Fibroblast of pulmonary artery (primary cell): ENCODE measurements around the gene RDH13.
A peak's percentile ranks its signal among the peaks of the same experiment; 100 is the strongest.

Experiments used
- DNase-seq: peaks from one replicate; pipeline ENCODE4 v3.0.0-alpha.2; 2010; ENCODE audit warnings: low read depth
- H3K4me3 ChIP-seq: replicated peaks from 2 replicates; pipeline ENCODE4 v1.5.1; 2011; ENCODE audit warnings: low read depth, mild to moderate bottlenecking, control low read depth, low read length, moderate library complexity
- CTCF ChIP-seq: IDR thresholded peaks from 2 replicates; pipeline ENCODE4 v1.5.1; 2011; ENCODE audit warnings: mild to moderate bottlenecking, control low read depth, low read length, inconsistent platforms; ENCODE audit errors: missing control alignments

Gene RDH13

GRCh38 chr19:55079400-55080038, 16.6 kb upstream of the RDH13 start:
- H3K4me3 ChIP-seq = no peak overlapping the region
- no peak for TF ChIP-seq CTCF

GRCh38 chr19:55078996-55079395, 16.0 kb upstream of the RDH13 start:
- DNase-seq = no peak
- H3K4me3 ChIP-seq = no peak overlapping the region
- no peak for TF ChIP-seq CTCF

More at GRCh38 chr19:55079400-55080038, 16.6 kb upstream of the RDH13 start:
- no peak for DNase-seq

- TF ChIP-seq CTCF = no peak
- no peak for DNase-seq
- H3K4me3 ChIP-seq = no peak overlapping the region
Measured at GRCh38 chr19:55077106-55077505, 14.2 kb upstream of the RDH13 start.

DNA sequence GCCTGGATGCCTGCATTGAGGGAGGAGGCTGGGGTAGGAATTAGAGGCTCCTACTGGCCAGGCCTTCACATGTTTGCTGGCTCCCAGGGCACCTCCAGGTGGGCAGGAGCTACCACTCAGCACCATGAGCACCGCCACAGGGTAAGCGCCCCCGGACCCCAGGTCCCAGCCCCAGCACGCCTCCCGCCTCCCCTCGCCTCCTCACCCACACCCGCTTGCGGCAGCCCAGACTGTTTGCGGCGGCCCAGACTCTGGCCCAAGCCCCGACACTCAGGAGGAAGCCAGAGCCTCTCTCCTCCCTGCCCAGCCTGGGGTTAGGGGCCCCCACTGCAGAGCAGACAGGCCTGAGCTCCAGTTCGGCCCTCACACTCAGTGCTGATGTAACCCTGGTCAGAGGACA, 13.4 kb upstream of the RDH13 start:
- no peak for TF ChIP-seq CTCF
- DNase-seq = no peak
- no peak overlapping the region for H3K4me3 ChIP-seq

DNA sequence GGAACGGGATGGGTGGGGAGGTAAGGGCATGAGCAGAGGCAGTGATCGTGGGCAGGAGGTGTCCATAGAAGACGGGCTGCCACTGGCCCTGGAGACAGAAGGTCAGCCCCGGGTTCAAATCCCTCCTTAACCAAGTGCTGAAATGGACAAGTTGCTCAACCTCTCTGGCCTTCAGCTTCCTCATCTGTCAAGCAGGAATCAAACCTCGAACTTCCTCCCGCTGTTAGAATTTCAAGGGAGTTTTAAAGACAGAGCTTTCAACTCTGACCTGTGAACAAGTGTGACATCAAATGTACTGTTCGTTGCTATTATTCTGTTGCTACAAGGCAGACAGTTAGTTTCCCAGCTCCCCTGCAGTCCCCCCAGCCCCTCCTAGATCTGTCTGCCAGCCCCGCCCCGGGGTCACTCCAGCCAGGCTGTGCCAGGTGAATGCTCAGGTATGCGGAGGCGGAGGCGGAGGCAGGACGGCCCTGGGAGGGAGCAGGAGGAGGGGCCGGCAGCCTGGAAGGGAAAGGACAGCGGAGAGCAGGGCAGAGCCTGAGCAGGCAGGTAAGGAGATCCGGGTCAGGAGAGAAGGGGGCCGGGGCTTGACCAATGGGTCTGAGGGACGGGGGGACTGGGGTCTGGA, 12.5 kb upstream of the RDH13 start, which contains the start of gene EPS8L1:
TSS of gene EPS8L1 (plus strand) at position 499 of the 628 bp plus-strand sequence. CDS start 576 bp downstream, outside the sequence.
- TF ChIP-seq CTCF = no peak
- no peak within 1 kb of the TSS for H3K4me3 ChIP-seq
- DNase-seq = no peak

DNA sequence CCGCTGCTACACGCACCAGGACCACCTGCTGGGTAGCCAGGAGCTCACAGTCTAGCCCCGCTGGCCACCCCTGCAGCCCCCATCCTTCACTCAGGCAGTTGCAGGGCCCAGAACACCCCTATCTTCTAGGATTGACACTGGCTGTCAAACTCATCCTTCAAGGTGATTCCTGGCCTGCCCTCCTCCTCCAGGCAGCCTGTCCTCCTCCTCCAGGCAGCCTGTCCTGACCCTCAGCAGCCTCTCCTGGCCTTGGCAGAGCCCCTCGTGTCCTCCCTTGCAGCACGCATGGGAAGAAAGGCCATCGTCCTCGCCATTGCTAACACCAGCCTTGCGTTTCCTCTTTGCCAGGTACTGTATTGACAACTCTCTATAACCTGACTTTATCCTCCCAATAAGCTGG, 9.0 kb upstream of the RDH13 start:
- no peak for TF ChIP-seq CTCF
- no peak for DNase-seq

DNA sequence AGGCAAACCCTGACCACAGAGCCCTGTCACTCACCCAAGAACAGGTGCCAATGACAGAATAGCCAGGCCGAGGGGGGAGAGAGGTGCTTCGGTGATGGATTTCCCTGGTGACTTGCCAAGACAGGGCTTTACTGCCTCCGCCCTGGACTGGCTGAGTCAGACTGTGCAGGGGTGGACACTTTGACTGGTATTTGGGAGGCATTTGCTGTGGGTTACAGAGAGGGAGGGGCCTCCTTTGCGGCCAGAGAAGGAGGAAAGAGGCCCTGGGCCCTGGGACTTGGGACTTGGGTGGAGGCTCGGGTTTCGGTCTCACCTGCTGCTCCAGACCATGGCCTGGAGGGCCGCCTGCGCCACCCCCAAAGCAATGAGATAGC, 8.2 kb upstream of the RDH13 start:
- no peak for TF ChIP-seq CTCF
- H3K4me3 ChIP-seq = no peak overlapping the region
- peak; percentile 45 for DNase-seq

More for the DNA sequence above, 9.0 kb upstream of the RDH13 start:
- H3K4me3 ChIP-seq = no peak overlapping the region
